D721Med (cell line): Measurements from ENCODE around the gene CRTC1.

Experiments used
- DNase-seq: peaks from one replicate; pipeline ENCODE4 v3.0.0; 2011; ENCODE audit warnings: low spot score; ENCODE audit not compliant: insufficient read length
- FAIRE-seq: peaks from 2 replicates; lab custom pipeline; 2011; peaks lifted over from hg19 to GRCh38; lab: Jason Lieb, UNC
- CTCF ChIP-seq: IDR thresholded peaks from 2 replicates; pipeline ENCODE4 v1.5.1; 2012; ENCODE audit warnings: mild to moderate bottlenecking, control low read depth; ENCODE audit not compliant: insufficient read depth; ENCODE audit errors: missing control alignments

CRTC1 gene

DNA sequence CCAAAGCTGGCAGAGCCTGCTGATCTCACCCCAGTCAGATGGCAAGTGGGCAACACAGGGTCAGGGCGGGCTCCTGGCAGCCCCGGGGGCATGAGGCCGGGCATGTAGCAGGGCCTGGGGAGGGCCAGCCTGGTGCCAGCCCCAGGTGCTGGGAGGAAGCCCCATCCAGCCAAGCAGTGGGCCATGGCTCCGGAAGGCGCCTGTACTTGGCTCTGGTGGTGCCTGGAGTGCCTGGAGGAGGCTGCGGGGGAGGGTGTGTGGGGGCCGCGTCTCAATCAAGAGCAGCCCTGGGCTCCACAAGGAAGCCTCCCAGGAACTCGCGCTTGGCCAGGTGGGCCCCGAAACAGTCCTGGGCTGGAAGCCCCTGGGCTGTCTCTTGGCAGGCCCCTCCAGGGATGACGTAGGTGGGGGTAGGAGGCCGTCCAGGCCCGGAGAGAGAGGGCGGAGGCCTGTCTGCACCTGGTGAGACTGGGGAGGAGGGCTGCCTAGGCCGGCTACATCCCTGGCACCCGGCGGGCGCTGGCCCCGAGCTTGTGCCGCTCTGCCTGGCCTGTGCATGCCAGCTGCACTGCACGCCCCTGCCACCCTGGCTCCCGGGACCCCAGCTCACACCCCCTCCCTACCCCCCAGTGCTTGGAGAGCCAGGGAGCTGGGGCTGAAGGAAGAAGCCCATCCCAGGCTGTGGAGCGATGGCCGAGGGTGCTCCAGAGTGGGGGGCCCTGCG lies 61.7 kb downstream of the CRTC1 start:
- no peak for FAIRE-seq

GRCh38 chr19:18745931-18746330 lies 62.5 kb downstream of the CRTC1 start:
- no peak for FAIRE-seq
- no peak for TF ChIP-seq CTCF
- DNase-seq, result no peak

More for the DNA sequence above, 61.7 kb downstream of the CRTC1 start:
- no peak for DNase-seq
- TF ChIP-seq CTCF, result no peak

GRCh38 chr19:18746401-18747325 lies 63.2 kb downstream of the CRTC1 start:
- TF ChIP-seq CTCF, result no peak
- no peak for FAIRE-seq
- DNase-seq, result no peak

DNA sequence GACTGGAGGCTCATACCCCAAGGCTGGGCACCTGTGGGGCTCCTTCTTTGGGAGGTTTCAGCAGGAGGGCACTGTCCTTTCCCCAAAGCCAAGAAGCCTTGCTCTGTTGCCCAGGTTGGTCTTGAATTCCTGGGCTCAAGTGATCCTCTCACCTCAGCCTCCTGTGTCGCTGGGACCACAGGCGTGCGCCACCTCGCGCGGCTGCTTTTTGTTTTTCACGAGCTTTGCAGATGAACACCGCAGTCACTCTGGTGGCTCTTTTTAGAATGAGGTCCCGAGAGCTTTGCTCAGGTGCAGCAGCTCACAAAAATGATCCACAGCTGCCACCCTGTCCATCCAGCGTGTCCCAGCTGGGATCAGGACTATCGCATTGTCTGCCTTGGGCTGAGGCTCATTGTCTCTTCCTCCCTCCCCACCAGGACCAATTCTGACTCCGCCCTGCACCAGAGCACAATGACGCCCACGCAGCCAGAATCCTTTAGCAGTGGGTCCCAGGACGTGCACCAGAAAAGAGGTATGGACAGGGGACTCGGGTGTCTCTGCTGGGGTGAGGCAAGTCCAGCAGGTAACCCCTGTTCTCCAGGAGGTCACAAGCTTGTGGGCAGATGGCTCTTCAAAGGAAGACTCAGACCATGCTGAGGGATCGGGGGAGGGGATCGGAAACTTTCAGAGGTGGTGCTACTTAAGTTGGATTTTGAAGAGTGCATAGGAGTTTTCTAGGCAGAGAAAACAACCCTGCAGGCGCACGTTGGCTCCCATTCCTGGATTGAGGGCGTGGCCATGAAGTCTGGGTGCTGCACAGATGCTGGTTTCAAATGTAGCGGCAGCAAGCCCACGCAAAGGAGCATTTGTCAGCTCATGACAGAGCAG lies 66.1 kb downstream of the CRTC1 start:
- TF ChIP-seq CTCF, result no peak
- DNase-seq (no peak), FAIRE-seq (no peak)

DNA sequence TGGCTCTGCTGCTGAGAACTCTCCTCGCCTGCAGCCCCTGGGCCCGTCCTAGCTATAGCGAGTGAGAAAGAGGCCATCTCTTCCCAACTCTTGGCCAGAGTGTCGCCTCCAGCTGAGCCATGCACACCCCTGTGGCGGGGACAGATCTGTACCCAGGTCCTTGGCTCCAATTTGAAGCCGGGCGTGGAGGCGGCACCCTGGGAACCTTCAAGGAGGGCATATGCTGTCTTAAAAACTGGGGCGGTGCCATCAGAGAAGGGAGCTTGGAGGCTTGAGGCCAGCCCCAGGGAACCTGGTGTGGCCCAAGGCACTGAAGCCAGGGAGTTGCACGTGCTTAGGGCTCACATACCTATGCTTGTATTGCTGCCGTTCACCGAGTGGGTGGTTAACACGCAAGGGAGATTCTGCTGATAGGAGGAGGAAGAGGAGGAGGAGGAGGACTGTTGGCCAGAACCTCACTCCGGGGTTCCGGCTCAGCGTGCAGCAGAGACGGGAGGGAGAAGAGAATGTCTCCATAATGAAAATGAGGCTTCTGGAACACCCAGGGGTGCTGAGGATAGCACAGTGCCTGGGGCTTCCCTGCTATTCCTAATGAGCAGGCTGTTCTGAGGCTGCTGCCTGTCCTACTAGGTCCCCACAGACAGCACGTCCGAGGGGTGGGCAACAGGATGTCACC lies 67.0 kb downstream of the CRTC1 start:
- DNase-seq (no peak), FAIRE-seq (no peak)

More for the DNA sequence above, 67.0 kb downstream of the CRTC1 start:
- TF ChIP-seq CTCF, result no peak
